GM21619 (cell line): Measurements from ENCODE around the gene HIC2.
"Not testable (repeated sequence)": the region's sequence is repeated elsewhere in the genome, so short reads cannot be mapped to it uniquely, and the experiment has no call there.

Source experiments
- ATAC-seq: cut with Tn5 transposase; IDR thresholded peaks from one replicate; pipeline ENCODE4 v1.9.1; 2021; ENCODE audit not compliant: unreplicated experiment

HIC2 gene

DNA sequence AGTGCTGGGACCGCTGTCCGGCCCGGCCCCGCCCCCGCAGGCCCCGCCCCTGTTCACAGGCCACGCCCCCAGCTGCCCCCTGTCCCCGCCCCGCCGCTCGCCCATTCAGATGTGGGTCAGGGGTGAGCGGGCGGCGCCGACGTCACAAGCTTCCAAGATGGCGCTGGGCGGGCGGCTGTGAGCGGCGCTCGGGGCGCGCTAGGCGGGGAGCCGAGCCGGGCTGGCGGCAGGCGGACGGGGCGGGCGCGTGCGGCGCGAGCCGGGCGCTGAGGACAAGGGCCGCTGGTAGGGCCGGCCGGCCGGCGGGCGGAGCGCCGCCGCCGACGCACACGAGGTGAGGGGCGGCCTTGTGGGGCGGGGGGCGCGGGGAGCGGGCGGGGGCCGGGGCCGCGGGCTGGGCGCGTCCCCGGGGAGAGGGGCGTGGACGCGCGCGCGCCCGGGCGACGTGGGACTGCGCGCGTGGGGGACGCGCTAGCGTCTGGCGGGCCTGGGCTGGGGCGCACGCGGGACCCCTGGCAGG lies at the start of gene HIC2:
TSS of gene HIC2 (plus strand) at position 145 of the 520 bp plus-strand sequence. CDS start 25,461 bp downstream, outside the sequence.
- ATAC-seq = not testable (repeated sequence)

GRCh38 chr22:21368603-21369310 lies 48.4 kb upstream of the HIC2 start:
- ATAC-seq = not testable (repeated sequence)

- not testable (repeated sequence) for ATAC-seq
Observed at GRCh38 chr22:21375880-21376279, 41.3 kb upstream of the HIC2 start.

DNA sequence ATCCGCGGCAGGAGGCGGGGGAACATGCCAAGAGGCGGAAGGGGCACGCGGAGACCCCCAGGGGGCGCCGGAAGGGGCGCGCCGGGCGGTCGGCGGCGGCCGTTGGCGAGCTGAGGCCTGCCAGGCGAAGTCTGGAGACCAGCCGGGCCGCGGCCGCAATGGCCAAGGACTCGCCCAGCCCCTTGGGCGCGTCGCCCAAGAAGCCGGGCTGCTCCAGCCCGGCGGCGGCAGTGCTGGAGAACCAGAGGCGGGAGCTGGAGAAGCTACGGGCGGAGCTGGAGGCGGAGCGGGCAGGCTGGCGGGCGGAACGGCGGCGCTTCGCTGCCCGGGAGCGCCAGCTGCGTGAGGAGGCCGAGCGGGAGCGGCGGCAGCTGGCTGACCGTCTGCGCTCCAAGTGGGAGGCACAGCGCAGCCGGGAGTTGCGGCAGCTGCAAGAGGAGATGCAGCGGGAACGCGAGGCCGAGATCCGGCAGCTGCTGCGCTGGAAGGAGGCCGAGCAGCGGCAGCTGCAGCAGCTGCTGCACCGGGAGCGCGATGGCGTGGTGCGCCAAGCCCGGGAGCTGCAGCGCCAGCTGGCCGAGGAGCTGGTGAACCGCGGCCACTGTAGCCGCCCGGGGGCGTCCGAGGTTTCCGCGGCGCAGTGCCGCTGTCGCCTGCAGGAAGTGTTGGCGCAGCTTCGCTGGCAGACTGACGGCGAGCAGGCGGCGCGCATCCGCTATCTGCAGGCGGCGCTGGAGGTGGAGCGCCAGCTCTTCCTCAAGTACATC lies 33.3 kb upstream of the HIC2 start, which contains the start of gene RIMBP3B:
TSS of gene RIMBP3B (plus strand) at position 51 of the 767 bp plus-strand sequence. CDS start at position 159, 108 bp downstream.
- ATAC-seq = not testable (repeated sequence)

DNA sequence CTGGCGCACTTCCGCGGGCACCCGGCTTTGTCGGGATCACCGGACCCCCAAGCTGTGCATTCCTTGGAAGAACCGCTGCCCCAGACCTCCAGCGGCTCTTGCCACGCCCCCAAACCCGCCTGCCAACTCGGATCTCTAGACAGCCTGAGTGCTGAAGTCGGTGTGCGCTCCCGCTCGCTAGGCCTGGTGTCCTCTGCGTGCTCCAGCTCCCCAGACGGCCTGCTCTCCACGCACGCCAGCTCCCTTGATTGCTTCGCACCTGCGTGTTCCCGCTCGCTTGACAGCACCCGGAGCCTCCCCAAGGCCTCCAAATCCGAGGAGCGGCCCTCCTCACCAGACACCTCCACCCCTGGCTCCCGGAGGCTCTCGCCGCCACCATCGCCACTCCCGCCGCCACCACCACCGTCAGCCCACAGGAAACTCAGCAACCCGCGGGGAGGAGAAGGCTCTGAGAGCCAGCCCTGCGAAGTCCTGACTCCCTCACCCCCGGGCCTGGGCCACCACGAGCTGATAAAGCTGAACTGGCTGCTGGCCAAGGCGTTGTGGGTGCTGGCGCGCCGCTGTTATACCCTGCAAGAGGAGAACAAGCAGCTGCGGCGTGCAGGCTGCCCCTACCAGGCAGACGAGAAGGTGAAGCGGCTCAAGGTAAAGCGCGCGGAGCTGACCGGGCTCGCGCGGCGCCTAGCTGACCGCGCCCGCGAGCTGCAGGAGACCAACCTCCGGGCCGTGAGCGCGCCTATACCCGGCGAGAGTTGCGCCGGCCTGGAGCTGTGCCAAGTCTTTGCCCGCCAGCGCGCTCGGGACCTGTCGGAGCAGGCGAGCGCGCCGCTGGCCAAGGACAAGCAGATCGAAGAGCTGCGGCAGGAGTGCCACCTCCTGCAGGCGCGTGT lies 32.5 kb upstream of the HIC2 start:
- not testable (repeated sequence) for ATAC-seq

DNA sequence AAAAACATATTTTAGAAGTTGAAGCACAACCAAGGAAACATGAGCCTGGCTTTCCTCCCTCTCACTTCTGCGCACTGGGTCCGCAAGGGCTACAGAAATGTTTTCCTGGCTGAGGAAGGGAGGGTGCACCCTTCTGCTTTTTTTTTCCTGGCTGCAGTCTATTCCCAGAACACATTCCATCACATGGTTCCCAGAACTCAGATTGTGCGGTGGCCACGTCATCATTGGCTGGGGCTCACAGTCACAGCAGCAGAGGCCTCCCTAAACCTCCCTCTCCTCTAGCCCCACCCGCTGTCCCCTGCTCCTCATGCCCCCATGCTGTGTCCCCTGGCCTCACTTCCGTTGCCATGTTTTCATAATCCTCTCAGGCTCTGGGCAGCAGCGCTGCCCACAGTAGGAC lies 27.7 kb upstream of the HIC2 start:
- ATAC-seq = not testable (repeated sequence)

DNA sequence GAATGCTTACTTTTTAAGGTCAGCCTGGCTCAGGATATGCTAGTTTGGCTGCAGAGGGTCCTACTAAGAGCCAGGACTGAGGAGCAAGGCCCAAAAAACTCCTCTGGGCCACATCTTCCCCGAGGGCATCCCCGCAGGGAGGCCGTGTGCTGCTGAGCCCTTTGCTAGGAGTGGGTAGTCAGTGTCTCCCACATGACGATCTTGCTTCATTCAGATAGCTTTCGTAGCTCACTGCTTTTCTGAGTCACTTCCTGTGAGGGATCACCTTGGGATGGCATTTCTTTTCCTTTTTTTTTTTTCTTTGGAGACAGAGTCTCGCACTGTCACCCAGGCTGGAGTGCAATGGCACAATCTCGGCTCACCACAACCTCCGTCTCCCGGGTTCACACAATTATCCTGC lies 27.2 kb upstream of the HIC2 start:
- ATAC-seq = not testable (repeated sequence)

GRCh38 chr22:21394613-21395012 lies 22.6 kb upstream of the HIC2 start:
- ATAC-seq = not testable (repeated sequence)

DNA sequence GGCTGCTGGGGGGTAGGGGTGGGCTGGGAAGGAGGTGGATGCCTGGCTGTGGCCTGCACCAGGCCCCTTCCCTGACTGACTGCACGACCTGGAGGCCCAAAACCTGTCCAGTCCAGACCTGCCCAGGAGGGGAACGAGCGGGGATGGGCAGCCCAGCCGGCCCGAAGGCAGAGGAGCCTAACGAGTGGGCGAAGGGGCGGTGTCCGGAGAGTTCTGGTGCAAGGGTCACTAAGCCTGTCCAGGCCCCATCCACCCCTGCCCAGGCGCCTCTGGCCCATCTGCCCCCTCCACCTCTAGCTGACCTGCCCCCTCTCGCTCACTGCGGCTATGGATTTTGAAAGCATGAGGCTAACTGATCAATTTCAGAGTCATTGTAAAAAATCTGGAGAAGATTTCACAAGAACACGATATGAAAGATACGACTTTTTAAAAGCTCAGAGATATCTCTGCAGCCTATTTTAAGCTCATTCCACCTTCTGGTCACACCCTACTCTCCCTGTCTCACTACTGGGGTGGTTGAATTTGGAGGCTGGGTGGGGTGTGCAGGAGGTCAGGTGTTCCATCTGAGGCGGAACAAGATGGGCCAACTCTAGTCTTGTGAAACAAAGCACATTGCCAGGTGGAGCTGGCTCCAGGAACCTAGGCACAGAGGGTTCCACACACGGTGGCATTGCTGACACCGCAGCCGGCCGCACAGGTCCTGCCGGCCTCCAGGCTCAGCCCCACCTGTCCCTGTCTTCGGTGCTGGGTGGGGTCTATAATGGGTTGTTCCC lies 15.8 kb upstream of the HIC2 start:
- ATAC-seq = not testable (repeated sequence)

DNA sequence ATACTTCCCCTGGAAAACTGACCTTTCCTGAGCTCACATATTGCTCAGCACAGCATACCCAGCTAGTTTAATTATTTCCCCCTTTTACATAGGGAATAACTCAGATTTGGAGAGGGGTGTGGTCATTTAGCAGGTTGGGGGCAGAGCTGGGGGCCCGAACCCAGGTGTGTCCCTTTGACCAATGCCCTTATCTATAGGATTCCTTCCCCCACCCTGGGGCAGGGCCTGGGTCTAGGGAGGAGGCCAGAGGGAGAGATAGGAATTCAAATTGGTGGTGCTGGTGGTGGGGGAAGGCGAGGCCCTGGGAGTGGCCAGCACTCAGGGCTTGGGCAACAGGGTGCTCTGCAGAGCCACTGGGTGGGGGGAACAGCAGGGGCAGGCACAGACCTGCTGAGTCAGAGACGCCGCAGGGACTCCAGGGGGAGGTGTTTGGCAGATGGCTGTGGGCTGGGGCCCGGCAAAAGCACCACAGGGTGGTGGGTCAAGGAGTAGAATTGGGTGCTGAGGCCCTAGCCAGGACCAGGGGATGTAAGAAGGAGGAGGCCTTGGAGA lies 14.3 kb upstream of the HIC2 start:
- ATAC-seq = not testable (repeated sequence)

- ATAC-seq = not testable (repeated sequence)
Observed at GRCh38 chr22:21407139-21407538, 10.0 kb upstream of the HIC2 start.

DNA sequence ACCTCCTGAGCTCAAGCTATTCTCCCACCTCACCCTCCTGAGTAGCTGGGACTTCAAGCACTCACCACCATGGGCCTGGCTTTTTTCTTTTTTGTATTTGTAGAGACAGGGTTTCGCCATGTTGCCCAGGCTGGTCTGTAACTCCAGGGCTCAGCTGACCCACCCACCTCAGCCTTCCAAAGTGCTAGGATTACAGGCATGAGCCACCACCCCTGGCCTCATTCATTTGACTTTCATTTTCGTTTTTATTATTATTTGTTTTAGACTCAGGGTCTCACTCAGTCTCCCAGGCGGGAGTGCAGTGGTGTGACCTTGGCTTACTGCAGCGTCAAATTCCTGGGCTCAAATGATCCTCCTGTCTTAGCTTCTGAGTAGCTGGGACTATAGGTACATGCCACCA lies 9.4 kb upstream of the HIC2 start:
- ATAC-seq = not testable (repeated sequence)

GRCh38 chr22:21416375-21416774 lies 796 bp upstream of the HIC2 start:
- not testable (repeated sequence) for ATAC-seq

- not testable (repeated sequence) for ATAC-seq
Observed at GRCh38 chr22:21417853-21418252, 682 bp downstream of the HIC2 start.

GRCh38 chr22:21418974-21419638 lies 1.9 kb downstream of the HIC2 start:
- not testable (repeated sequence) for ATAC-seq

DNA sequence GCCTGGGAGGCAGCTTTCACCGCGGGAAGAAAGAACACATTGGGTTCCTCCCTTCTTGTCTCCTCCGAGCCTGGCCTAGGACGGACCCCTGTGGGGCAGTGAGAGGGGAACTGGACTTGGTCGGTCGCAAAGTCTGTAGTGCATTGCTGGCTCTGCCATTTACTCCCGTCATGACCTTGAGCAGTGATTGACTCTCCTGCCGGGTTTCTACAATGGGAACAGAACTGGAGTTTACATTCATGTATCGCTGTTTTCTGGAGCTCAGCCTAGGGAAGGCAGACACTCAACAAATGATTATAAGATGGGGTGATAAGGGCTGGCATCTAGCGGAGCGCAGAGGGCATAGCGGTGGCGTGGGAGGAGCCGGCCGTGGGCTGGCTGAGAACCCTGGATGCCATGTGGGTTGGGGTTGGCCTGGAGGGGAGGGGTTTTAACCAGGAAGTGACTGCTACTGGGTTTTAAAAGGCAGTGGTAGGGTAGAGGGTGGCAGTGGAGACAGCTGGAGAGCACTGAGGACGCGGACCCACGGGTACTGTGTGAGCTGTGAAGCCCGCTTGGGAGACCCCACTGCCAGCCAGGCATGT lies 3.1 kb downstream of the HIC2 start:
- ATAC-seq = not testable (repeated sequence)

- not testable (repeated sequence) for ATAC-seq
Observed at GRCh38 chr22:21424084-21424709, 7.0 kb downstream of the HIC2 start.
